Left lung (tissue), 10 donors: ENCODE data around the gene LAMTOR1. TPM values are rescaled to one million over a fixed set of nuclear protein-coding genes. Genes with fewer than 3 reads are reported as not detected.
A peak's percentile ranks its signal among the peaks of the same experiment; 100 is the strongest.
"Not testable (repeated sequence)": the region's sequence is repeated elsewhere in the genome, so short reads cannot be mapped to it uniquely, and the experiment has no call there.

Experiments used
- ATAC-seq: fragments of 200-7000 bp; cut with Tn5 transposase; one replicate; pipeline ENCODE4 v1.9.1; 2020; ENCODE audit warnings: moderate library complexity
- DNase-seq, 4 donors: peaks; one replicate each; pipeline ENCODE4 v3.0.0-alpha.2; 2013 to 2020
- H3K27ac ChIP-seq, 2 donors: fragments of 200-600 bp; sonication (generic) in 1 of 2; one replicate each; pipeline versions ENCODE4 v1.5.0 to v1.8.0; 2020 to 2021
- H3K27me3 ChIP-seq, 2 donors: fragments of 200-600 bp; sonication (generic) in 1 of 2; one replicate each; pipeline versions ENCODE4 v1.5.0 to v1.8.0; 2020 to 2021
- H3K36me3 ChIP-seq, 2 donors: fragments of 200-600 bp; sonication (generic) in 1 of 2; one replicate each; pipeline versions ENCODE4 v1.5.0 to v1.8.0; 2020 to 2021
- H3K4me1 ChIP-seq, 2 donors: fragments of 200-600 bp; one replicate each; pipeline ENCODE4 v1.8.0; 2021
- H3K4me3 ChIP-seq, 2 donors: fragments of 200-600 bp; sonication (generic) in 1 of 2; one replicate each; pipeline versions ENCODE4 v1.5.0 to v1.8.0; 2020 to 2021; ENCODE audit warnings: mild to moderate bottlenecking in 1 of 2
- H3K9me3 ChIP-seq, 2 donors: fragments of 200-600 bp; sonication (generic) in 1 of 2; one replicate each; pipeline versions ENCODE4 v1.5.0 to v1.8.0; 2020 to 2021
- CTCF ChIP-seq, 2 donors: fragments of 200-600 bp; sonication (generic) in 1 of 2; IDR thresholded peaks; one replicate each; pipeline versions ENCODE4 v1.5.0 to v1.8.0; 2021; ENCODE audit warnings: antibody characterized with exemption in 2 of 2
- intact Hi-C, 2 donors: fragments of 100-400 bp; cut with DNase I; formaldehyde crosslinking; loops; one replicate each; pipeline versions ENCODE4 v1.11.2 to v1.14.2; 2022
- polyA plus RNA-seq, 6 donors: library from polyadenylated mRNA; unstranded; fragments of 120-200 nt; gene quantifications; one replicate each; pipeline ENCODE4 v1.2.1, GENCODE V29; 2013; ENCODE audit not compliant: insufficient read length in 6 of 6
- total RNA-seq, 2 donors: library from RNA; stranded (reverse); fragmentation: NEBNext Ultra II Directional; extraction: Animal tissue kit (Norgen Biotek cat#: 25700); gene quantifications; one replicate each; pipeline ENCODE4 v1.2.1, GENCODE V29; 2021
- donor health status: DM: no; HTN: yes; CAD: no.
- donor health status: DM: no; HTN: no; CAD: no.

Gene LAMTOR1
- total and polyA plus RNA-seq, 8 donors: 92.5 to 118 (median 112) TPM

GRCh38 chr11:72138821-72139390, 35.8 kb upstream of the LAMTOR1 start:
- H3K27me3 ChIP-seq: no peaks in the 10 kb centered on the region
- peak; percentile 29 for ATAC-seq
- H3K27ac ChIP-seq: peak overlapping the region in 1 of 2 donors; percentile 28
- intact Hi-C loops: no loop called here
- peaks cover 0 to 33% of the 10 kb centered on the region in 2 donors for H3K4me1 ChIP-seq
- no peaks in the 10 kb centered on the region for H3K9me3 ChIP-seq
- no peak overlapping the region for H3K4me3 ChIP-seq
- H3K36me3 ChIP-seq: no peaks in the 10 kb centered on the region
- DNase-seq: peak in 1 of 4 donors; percentile 16
- TF ChIP-seq CTCF (IDR thresholded peaks at IDR 0.05): no peak

- DNase-seq (peak in 1 of 4 donors; percentile 80), ATAC-seq (no peak)
- no peak for TF ChIP-seq CTCF (IDR thresholded peaks at IDR 0.05)
- Histone ChIP-seq H3K27me3 (no peaks in the 10 kb centered on the region), H3K4me1 (peaks cover 0 to 38% of the 10 kb centered on the region in 2 donors), H3K36me3 (no peaks in the 10 kb centered on the region), H3K9me3 (no peaks in the 10 kb centered on the region), H3K4me3 (peak overlapping the region in 1 of 2 donors; percentile 31), H3K27ac (peak overlapping the region in 1 of 2 donors; percentile 89)
- intact Hi-C loops: no loop called here
These were observed 33.7 kb upstream of the LAMTOR1 start for GRCh38 chr11:72136684-72137262.

GRCh38 chr11:72135891-72136683, 33.0 kb upstream of the LAMTOR1 start:
- no peaks in the 10 kb centered on the region for H3K36me3 ChIP-seq
- intact Hi-C loops: no loop called here
- peak in 1 of 4 donors; percentile 58 for DNase-seq
- TF ChIP-seq CTCF (IDR thresholded peaks at IDR 0.05): no peak
- peak overlapping the region in 1 of 2 donors; percentile 89 for H3K27ac ChIP-seq
- H3K9me3 ChIP-seq: no peaks in the 10 kb centered on the region
- H3K27me3 ChIP-seq: no peaks in the 10 kb centered on the region
- peak overlapping the region in 1 of 2 donors; percentile 31 for H3K4me3 ChIP-seq
- peaks cover 0 to 38% of the 10 kb centered on the region in 2 donors for H3K4me1 ChIP-seq
- peak; percentile 10 for ATAC-seq

- H3K36me3 ChIP-seq, intact Hi-C loops, H3K9me3 ChIP-seq, H3K27me3 ChIP-seq: not testable (repeated sequence)
- peak within 1 kb of the TSS in 1 of 2 donors; percentile 31 for H3K4me3 ChIP-seq
- ATAC-seq: peak; percentile 38
- peak in 1 of 4 donors; percentile 66 for DNase-seq
- H3K27ac ChIP-seq: peak within 1 kb of the TSS in 1 of 2 donors; percentile 89
- H3K4me1 ChIP-seq: peaks cover 0 to 38% of the 10 kb centered on the region in 2 donors
These were observed 32.4 kb upstream of the LAMTOR1 start, which contains the start of gene FOLR3 for GRCh38 chr11:72135473-72135872. Gene FOLR3 (plus strand): TSS chr11:72135725. CDS start chr11:72135953, 228 bp downstream.

- DNase-seq (no peak), ATAC-seq (no peak)
- intact Hi-C loops: no loop called here
- H3K27me3 ChIP-seq: no peaks in the 10 kb centered on the region
- peak overlapping the region in 1 of 2 donors; percentile 89 for H3K27ac ChIP-seq
- no peaks in the 10 kb centered on the region for H3K36me3 ChIP-seq
- H3K9me3 ChIP-seq: peaks cover 0 to 6% of the 10 kb centered on the region in 2 donors
- no peak overlapping the region for H3K4me3 ChIP-seq
- H3K4me1 ChIP-seq: peaks cover 0 to 31% of the 10 kb centered on the region in 2 donors
- no peak for TF ChIP-seq CTCF (IDR thresholded peaks at IDR 0.05)
These were observed 29.5 kb upstream of the LAMTOR1 start for GRCh38 chr11:72132646-72133045.
